Fibroblast of lung (primary cell): ENCODE data around the gene TIMP1.

Experiments used
- CTCF ChIP-seq, 2 donors: IDR thresholded peaks in 1 of 2; conservative IDR thresholded peaks in 1 of 2; 1 replicate in 1 of 2; 2 replicates in 1 of 2; pipeline ENCODE4 v1.5.1; 2011 to 2012; ENCODE audit warnings: low read length in 2 of 2, control low read depth in 1 of 2, inconsistent platforms in 1 of 2, low read depth in 1 of 2, mild to moderate bottlenecking in 1 of 2
- EZH2 ChIP-seq: IDR thresholded peaks from 2 replicates; pipeline ENCODE4 v1.5.1; 2012; ENCODE audit warnings: low read length, control low read depth, mild to moderate bottlenecking; ENCODE audit errors: missing control alignments

- no peak for TF ChIP-seq CTCF (conservative IDR thresholded peaks at IDR 0.05 in 1 of 2, IDR thresholded peaks at IDR 0.05 in 1 of 2; ENCODE audit: low read depth in 1 of 2, low read length in 2 of 2)
- TF ChIP-seq EZH2 = no peak
These were observed 11.3 kb downstream of the TIMP1 start for GRCh38 chrX:47593522-47593921.
